LHCN-M2 (cell line): Measurements from ENCODE around the gene ARHGEF19. TPM values are rescaled to one million over a fixed set of nuclear protein-coding genes. Genes with fewer than 3 reads are reported as not detected.
"Not testable (repeated sequence)": the region's sequence is repeated elsewhere in the genome, so short reads cannot be mapped to it uniquely, and the experiment has no call there.

Experiments used
- DNase-seq: peaks from one replicate; pipeline ENCODE4 v3.0.0-alpha.2; 2012; ENCODE audit warnings: low read depth
- total RNA-seq: library from RNA; depleted of rRNA; stranded (reverse); fragments of >200 nt; gene quantifications from 2 replicates; pipeline ENCODE4 v1.2.3, GENCODE V29; 2014

ARHGEF19 gene
- total RNA-seq, 1 experiment from 2014 or later = 1.9 TPM

DNA sequence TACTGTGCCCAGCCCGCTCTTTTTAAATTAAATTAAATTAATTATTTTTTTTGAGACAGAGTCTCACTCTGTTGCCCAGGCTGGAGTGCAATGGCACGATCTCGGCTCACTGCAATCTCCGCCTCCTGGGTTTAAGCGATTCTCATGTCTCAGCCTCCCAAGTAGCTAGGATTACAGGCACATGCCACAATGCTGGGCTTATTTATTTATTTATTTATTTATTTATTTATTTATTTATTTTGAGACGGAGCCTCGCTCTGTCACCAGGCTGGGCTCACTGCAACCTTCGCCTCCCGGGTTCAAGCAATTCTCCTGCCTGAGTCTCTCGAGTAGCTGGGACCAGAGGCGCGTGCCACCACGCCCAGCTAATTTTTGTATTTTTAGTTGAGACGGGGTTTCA lies 10.3 kb upstream of the ARHGEF19 start:
- DNase-seq = not testable (repeated sequence)

DNA sequence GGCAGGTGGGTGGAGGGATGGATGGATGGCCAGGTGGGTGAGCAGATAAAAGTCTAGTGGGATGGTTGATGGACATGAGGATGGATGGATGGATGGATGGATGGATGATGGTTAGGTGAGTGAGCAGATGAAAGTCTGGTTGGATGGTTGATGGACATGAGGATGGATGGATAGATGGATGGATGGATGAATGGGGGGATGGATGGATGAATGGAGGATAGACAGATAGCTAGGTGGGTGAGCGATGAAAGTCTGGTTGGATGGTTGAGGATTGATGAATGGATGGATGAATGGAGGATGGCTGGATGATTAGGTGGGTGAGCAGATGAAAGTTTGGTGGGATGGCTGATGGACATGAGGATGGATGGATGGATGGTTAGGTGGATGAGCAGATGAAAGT lies 9.0 kb upstream of the ARHGEF19 start:
- no peak for DNase-seq

DNA sequence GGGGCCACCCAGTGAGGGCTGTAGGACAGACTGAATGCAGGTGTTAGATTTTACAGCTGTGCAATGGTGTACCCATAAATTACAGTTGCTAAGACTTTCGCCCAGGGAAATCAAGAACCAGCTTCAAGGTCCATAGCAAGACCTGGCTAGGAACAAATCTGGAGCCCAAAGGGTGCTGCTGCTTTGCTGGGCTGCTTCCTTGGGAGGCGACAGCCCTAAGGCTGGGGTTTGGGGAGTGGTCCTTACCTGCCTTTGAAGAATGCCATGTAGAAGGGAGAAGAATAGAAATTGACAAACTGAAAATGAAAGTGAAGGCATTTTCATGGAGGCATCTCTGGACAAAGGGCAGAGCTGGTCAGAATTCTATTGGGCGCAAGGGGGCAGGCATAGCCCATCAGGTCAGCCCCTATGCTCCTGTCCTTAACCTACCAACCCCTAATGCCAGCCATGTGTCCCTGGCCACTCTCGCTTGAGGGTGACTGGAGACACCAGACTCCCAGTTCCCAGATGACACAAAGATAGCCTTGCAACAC lies 7.6 kb upstream of the ARHGEF19 start:
- no peak for DNase-seq

DNA sequence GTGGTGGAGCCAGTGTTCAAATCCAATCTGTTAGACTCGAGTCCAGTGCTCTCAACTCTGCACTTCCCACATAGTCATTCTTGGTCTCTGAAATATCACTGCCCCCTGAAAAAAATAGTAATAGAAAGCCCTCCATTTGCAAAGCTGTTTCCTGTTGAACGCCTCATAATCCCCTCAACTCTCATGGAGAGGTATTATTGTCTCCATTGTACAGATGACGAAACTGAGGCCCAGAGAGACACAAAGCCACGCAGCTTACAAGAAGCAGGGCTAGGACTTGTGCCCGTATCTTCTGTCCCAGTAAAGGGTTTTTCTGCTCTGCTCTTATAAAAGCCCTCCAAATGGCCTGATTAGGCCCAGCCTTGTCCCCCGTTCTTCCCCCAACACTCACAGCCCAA lies 6.2 kb upstream of the ARHGEF19 start:
- no peak for DNase-seq

DNA sequence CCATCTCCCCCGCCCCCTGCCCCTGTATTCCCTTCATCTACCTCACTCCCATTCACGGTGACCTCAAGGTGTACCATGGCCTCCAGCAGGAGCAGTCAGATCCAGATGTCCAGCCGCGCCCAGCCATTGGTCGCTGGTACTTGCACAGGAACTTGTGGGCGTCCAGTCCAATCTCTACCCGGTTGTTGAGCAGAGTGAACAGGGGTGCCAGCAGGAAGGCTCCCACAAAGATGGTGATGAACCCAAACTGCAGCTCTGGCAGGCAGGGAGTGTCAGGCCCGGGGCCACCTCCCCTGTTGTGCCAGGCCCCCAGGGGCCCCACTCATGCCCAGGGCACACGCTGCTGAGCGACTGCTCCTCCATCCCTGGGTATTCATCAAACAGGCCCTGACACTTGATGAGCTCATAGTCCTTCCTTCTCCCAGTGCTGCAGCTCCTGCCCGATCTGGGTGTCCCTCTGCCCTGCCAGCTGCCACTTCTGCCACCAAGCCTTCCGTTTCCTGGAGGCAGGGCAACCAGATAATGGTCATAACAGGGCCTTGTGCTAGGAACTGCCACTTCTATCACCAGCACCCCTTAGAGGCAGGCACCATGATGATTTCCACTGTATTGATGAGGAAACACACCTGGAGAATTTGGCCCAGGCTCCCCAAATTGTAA lies 5.7 kb upstream of the ARHGEF19 start:
- DNase-seq = no peak

DNA sequence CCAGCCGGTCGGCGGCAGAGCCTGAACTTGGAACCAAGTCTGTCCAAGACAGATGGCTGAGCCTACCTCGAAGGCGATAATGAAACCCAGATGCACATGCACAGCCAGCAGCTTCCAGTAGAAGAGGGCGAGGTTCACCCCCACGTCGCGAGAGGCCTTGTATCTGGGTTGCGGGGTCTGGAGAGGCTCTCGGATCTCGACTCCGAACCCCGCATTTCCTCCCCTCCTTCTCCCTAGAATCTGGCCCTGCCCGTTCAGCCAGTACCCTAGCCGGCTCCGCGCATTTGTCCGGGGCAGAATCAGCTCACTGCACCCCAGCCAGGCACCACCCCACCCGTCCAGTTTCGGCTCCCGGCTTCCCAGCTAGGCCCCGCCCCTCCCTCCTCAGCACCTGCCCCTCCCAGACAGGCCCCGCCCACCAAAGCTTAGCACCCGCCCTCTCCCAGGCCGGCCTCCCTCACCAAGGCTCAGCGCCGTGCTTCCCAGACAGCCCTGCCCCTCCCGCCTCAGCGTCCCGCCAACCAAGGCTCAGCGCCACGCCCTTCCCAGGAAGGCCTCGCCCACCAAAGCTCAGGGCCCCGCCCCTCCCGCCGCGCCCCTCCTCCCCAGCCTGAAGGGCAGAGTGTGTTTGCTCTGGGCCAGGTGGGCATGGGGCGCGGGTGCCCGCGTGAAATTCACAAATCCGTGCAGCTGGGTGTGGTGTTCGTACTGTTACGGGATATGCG lies 4.8 kb upstream of the ARHGEF19 start:
- DNase-seq = peak; percentile 90

DNA sequence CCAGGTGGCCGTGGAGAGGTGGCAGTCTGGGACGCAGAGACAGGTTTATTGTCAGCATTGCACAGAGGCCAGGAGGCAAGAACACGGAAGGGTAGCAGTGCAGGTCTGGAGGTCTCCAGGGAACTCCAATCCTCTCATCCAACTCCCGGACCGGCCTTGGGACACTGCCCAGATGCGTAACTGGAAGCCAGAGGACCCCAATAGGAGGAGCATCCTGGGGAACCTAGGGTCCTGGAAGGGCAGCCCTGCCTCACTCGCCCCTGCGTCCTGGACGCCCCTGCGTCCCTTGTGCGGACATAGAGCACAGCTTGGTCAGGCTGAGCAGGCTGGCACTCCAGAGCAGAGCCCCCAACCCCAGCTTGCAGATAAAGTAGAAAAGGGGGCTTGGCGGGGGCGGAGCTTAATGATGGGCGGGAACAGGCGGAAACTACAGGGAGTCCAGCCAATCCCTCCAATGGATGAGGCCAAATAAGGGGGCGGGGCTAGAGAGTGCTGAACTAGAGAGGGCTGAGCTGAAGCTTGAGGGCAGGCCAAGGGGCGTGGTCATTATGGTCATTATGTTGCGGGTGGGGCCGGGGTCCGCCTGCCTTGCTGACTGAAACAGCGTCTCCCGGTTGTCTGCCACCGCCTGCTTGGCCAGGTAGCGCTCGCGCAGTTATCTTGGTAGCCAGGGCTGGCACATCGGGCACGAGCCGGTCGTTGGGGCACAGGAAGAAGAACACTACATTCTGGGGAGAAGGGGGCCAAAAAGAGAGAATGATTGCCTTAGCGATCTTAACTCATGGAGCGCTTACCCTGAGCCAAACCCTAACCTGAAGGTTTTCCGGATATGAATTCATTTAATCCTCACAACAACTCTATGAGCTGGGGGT lies 3.7 kb upstream of the ARHGEF19 start:
- peak; percentile 62 for DNase-seq

DNA sequence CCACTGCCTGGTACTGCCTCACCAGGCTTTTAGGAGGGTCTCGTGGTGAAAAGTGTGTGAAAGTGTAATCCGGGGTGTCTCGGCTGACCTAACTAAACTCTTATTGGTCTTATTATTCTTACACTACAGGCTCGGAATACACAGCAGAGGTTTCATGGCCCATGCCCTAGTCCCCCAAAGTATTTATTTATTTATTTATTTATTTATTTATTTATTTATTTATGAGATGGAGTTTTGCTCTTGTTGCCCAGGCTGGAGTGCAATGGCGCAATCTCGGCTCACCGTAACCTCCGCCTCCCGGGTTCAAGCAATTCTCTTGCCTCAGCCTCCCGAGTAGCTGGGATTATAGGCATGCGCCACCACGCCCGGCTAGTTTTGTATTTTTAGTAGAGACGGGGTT lies 2.8 kb upstream of the ARHGEF19 start:
- DNase-seq = not testable (repeated sequence)

DNA sequence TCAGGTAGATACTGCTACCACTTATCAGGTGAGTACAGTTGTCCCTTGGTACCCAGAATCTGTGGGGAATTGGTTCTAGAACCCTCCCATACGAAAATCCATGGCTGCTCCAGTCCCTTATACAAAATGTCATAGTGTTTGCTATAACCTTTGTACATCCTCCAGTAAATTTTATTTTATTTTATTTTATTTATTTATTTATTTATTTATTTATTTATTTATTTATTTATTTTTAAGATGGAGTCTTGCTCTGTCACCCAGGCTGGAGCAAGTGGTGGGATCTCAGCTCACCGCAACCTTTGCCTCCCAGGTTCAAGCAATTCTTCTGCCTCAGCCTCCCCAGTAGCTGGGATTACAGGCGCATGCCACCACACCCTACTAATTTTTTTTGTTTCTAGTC lies 1.1 kb upstream of the ARHGEF19 start:
- DNase-seq = not testable (repeated sequence)

DNA sequence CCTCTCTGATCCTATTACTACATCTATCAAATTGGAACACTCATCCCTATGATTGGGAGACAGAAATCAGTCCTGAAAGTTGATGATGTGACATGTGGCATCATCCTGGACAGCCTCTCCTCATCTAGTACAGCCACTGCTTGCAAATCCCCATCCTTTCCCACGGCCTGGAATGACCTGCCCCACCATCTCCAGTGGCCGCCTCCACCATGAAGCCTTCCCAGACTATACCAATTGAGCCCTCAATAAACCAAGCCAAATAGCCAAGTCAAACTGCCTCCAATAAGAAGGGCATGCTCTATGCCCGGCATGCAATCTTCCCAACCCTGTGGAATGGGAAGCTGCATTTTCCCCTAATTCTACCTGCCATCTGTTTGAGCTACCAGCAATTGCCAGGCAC lies 561 bp upstream of the ARHGEF19 start:
- no peak for DNase-seq

DNA sequence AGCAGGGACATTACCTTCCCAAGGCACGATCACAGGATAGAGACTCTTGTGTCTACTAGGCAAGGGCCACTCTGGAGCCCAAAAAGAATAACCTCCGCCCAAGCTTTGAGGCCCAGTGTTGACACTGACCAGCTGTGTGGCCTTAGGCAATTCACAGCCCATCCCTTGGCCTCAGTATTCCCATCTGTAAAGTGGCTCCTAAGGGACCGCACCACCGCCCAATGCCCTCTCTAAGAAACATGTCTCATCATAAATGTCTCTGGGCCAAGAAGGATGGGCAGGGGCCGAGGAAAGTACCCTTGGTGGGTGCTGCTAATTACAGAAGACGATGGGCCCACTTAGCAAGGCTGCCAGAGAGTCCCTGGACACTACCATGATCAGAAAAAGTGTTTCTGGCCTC lies 628 bp downstream of the ARHGEF19 start:
- DNase-seq = no peak

DNA sequence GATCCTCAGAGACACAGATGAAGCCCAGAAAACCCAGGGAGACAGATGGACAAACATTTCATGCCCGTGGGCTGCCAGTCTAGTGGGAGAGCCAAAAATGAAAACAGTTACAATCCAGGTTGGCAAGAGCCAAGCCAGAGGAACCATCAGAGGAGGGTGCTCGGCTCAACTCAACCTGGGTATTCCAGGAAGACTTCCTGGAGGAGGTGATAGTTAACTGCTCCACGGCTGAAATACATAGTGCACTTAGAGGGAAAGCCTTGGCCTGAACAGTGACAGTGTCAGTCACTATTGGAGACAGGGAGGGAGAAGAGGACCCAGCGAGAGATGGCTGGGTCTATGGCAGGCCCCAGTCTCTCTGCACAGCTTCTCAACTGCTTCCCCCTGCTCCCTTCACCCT lies 1.9 kb downstream of the ARHGEF19 start:
- DNase-seq = no peak

DNA sequence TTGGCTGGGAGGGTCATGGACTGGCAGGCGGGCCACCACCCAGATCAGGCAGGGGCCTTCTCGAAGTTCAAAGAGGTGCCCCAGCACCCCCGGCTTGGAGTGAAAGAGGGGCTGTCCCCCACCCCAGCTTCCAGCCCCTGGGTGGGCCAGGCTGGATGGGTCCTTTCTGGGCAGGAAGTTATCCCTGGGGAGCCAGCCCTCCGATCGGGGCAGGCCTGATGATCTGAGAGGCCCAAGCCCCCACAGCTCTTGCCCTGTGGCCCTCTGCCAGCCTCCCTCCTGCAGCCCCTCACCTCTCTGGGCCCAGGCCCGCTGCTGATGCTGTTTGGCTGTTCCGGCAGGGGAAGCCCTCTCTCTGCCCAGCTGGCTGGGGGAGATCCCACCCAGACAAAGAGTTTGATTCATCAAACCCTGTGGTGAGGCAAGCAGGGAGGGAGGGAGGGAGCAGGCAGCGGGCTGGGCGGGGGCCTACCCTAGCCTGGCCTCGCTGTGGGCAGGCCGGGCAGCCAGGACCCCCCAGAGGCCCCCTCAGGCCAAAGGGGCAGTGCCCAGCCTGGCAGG lies 2.5 kb downstream of the ARHGEF19 start:
- DNase-seq = no peak

DNA sequence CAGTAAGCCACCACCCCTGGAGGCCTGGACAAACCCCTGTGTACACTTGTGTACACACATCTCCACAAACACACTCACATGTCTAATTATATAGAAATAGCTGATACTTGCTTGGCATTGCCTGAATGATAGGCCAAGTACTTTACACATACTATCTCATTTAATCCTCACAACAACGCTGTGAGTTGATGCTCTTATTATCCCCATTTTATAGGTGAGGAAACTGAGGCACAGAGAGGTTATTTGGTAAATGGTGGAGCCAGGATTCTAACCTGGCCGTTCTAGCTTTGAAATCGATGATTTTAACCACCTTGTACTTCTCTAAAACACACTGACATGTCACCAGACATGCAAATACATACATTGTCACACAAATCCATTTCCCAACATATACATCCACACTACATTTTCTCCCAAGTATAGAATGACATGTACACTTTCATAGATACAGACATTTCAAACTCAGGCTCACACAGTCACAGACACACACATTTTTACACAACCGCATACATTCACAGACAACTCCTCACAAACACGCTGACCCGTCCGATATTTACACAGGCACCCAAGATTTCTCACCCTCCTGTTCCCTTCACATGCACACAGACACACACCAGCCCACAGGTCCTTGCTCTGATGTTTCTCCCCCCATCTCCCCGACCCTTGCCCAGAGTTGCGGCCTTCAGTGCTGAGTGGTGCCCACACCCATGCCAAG lies 3.2 kb downstream of the ARHGEF19 start:
- no peak for DNase-seq

DNA sequence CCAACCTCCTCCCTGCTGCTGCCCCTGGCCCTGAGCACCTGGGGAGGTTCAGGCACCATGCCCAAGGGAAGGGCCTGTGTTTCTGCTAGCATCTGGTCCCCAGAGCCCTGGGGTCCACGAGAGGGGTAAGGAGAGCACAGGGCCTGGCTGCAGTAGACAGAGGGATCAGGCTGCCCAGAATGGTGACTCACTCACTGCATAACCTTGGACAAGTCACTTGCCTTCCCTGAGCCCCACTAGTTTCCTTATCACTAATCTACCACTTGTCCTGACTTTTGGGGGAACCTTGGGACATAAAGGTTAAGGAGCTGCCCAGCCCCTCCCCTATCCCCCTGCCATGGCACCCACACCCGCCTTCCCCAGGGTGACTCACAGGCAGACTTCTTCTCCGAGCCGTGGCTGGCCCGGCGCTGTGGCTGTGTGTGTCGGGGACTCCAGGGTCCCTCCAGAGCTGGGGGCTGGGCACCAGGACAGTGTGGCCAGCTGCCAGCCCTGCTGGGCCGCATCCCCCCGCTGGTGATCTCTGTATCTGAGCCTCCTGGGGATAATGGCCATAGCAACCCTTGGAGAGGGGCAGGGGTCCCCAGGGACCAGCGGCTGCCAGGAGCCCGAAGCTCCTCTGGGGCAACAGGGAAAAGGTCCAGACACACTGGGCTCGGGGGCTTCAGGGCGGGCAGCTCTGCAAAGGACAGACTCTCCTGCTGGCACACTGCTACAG lies 4.0 kb downstream of the ARHGEF19 start:
- no peak for DNase-seq

DNA sequence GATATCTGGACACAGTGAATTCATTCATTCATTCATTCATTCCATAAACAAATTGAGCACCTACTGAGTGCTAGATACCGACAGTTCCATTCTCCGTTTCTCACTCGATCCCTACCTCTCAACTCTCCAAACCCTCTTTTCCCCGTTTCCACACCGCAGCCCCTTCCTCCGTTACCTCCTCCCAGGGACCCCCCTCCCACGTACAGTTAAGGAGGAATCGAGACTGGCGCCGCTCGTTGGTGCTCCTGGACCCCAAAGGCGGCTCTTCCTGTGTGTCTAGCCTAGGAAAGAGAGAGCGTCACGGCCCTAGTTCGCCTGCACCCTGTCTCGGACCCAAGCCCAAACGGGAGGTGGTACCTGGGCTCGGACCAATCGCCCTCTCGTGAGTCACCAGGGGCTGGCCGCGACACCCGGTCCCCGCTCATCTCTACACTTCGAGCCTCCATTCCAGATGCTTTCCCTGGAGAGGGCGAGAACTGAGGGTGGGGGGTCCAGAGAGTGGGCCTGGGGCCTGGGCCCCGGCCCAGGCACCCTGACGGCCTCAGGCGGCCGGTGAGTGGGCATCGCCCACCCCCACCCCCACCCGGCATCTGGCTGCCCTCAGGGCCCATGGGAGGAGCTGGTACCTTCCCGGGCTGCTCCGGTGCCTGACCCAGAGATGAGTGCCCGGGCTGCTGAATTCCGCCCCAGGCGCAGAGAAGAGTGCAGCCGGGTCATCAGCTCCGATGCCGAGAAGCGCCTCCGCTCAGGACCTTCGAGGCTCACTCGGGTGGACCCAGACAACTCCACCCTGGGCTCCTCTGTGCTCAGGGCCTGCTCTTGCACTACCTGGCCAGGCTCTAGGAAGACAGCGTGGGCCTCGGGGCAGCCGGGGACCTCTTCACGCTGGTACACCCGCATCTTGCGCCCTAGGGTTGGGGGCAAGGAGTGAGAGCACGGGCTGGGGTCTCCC lies 4.9 kb downstream of the ARHGEF19 start:
- no peak for DNase-seq

DNA sequence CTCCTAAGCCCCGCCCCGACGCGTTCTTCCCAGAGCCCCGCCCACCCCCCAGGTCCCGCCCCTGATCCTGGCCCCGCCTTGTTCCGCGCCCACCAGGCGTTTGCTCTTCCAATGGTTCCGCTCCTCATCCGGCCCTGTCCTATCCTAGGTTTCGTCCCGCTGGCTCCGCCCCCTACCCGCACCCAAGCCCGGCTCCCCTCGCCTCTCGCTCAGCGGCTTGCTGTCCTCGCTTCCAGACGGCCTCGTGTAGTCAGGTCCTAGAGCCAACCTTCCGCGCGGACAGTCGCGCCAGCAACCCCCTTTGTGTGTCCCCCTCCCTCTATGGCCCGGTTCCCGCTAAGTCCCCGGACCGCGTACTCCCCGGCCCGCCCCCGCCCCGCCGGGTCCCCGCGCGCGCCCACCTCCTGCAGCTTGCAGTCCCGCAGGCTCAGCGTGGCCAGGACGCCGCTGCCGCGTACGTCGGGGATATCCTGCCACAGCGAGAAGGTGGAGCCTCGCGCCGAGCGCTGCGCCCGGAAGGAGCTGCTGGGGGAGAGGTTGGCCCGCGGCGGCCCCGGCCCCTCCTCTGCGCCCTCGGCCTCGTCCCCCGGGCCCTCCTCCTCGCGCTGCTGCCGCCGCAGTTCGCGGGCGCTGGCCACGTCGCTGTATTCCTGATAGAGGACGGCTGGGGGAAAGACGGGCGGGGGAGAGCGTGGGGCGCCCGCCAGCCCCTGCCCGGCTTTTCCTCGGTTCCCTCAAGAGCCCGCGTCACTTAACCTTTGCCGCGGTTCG lies 5.7 kb downstream of the ARHGEF19 start:
- DNase-seq = peak; percentile 96

DNA sequence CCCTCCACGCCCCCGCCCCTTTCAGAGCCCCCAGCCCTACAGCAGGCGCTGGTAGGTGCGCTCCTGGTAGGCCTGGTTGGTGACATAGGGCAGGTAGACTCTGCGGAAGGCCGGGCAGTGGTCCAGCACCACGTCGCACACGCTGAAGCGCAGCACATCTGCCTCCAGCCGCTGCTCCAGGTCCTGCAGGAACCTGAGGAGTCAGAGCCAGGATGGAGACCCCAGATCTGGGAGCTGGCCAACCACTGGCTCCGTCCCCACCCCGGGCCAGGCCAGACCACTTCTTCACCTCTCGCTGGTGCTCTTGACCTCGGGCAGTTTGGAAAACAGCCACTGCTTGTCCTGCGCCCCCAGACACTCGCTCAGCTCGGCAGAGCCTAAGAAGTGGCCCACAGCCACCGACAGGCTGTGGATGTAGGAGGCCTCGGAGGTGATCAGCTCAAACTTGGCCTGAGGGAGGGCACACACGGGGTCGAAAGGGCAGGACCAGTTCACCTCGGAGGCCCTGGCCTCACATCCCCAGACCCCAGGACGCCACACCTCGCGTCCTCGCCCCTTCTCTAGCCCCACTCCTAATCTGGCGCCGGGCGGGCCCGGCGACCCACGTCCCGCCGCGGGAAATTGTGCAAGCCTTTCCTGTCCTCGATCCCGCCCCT lies 6.4 kb downstream of the ARHGEF19 start:
- no peak for DNase-seq
